Thoracic aorta (tissue), 2 donors: ENCODE results near the gene REC8. TPM values are rescaled to one million over a fixed set of nuclear protein-coding genes. Genes with fewer than 3 reads are reported as not detected.

Source experiments
- ATAC-seq: fragments of 150-250 bp; one replicate; pipeline ENCODE4 v1.8.0; 2017; ENCODE audit warnings: low read depth; ENCODE audit not compliant: insufficient number of reproducible peaks, low FRiP score
- DNase-seq: peaks from one replicate; pipeline ENCODE4 v3.0.0-alpha.2; 2020; ENCODE audit warnings: low spot score
- H3K27ac ChIP-seq, 2 donors: fragments of 200-600 bp; sonication (generic); 1 replicate in 1 of 2; 2 replicates in 1 of 2; pipeline ENCODE4 v1.5.1; 2016; ENCODE audit warnings: mild to moderate bottlenecking in 2 of 2, moderate library complexity in 2 of 2
- H3K27me3 ChIP-seq: fragments of 200-600 bp; sonication (generic); replicated peaks from 2 replicates; pipeline ENCODE4 v1.6.0; 2016; ENCODE audit warnings: mild to moderate bottlenecking; ENCODE audit not compliant: insufficient read depth
- H3K36me3 ChIP-seq: fragments of 200-600 bp; sonication (generic); one replicate; pipeline ENCODE4 v1.5.1; 2016
- H3K4me1 ChIP-seq, 2 donors: fragments of 200-600 bp; sonication (generic); 1 replicate in 1 of 2; 2 replicates in 1 of 2; pipeline versions ENCODE4 v1.5.1 to v1.6.0; 2016; ENCODE audit warnings: low read depth in 2 of 2, mild to moderate bottlenecking in 1 of 2; ENCODE audit not compliant: control insufficient read depth in 1 of 2
- H3K4me3 ChIP-seq: fragments of 200-600 bp; sonication (generic); 2 replicates; pipeline ENCODE4 v1.5.1; 2016; ENCODE audit warnings: mild to moderate bottlenecking
- H3K9me3 ChIP-seq: fragments of 200-600 bp; sonication (generic); 2 replicates; pipeline ENCODE4 v1.5.1; 2016
- total RNA-seq, 2 donors: library from RNA; depleted of rRNA; stranded (reverse); fragments of >200 nt; gene quantifications; one replicate each; pipeline versions ENCODE4 v1.1.0 to v1.2.3, GENCODE V29; 2016
- TF ChIP-seq, protein P1 (sequence below): fragments of 200-600 bp; sonication (generic); IDR thresholded peaks from one replicate; pipeline ENCODE4 v1.5.1; 2019; ENCODE audit warnings: antibody characterized with exemption

The REC8 gene
- total RNA-seq, 2 donors from 2014 or later = 13.1 to 23.6 TPM

GRCh38 chr14:24146453-24146977 lies 25.4 kb upstream of the REC8 start, which contains the start of gene PSME2:
PSME2 (minus strand) TSS chr14:24146610; CDS start chr14:24146581, 29 bp downstream.
- H3K4me1 ChIP-seq = peaks cover 18 to 36% of the 10 kb centered on the region in 2 donors
- peak within 1 kb of the TSS; percentile 87 to 88 for H3K27ac ChIP-seq
- TF ChIP-seq, protein P1, sequence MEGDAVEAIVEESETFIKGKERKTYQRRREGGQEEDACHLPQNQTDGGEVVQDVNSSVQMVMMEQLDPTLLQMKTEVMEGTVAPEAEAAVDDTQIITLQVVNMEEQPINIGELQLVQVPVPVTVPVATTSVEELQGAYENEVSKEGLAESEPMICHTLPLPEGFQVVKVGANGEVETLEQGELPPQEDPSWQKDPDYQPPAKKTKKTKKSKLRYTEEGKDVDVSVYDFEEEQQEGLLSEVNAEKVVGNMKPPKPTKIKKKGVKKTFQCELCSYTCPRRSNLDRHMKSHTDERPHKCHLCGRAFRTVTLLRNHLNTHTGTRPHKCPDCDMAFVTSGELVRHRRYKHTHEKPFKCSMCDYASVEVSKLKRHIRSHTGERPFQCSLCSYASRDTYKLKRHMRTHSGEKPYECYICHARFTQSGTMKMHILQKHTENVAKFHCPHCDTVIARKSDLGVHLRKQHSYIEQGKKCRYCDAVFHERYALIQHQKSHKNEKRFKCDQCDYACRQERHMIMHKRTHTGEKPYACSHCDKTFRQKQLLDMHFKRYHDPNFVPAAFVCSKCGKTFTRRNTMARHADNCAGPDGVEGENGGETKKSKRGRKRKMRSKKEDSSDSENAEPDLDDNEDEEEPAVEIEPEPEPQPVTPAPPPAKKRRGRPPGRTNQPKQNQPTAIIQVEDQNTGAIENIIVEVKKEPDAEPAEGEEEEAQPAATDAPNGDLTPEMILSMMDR = no peak

DNA sequence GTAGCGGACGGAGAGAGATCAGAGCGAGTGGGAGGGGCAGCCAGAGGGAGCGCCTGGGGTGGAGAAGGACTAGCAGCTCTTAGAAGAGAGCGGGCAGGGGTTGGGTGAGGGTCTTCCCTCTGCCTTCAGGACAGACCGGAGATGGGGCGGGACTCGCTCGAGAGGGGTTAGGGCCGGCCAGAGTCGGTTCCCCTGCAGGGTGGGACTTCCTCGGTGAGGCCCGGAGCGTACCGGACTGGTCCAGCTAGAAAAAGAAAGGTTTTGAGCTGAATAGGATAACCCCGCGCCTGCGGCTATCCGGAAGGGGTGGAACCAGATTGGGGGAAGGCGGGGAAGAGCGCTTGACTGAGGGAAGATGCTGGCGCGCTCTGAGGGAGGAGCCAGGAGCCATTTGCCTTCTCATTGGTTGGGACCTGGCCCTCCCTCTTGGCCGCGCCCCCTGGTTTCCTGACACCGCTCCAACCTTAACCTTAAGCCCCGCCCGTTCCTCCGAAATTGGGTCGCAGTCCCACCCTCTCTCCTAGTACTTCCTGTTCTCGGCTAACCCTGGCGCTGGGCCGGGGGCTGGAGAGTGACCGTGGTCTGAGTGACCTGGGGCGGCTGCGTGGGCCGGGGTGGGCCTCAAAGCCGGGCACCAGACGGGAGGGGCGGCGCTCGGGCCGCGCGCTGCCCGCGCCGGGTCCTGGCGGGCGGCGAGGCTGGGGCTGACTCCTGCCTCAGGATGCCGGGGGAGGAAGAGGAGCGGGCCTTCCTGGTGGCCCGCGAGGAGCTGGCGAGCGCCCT lies 24.7 kb upstream of the REC8 start, which contains the start of gene RNF31:
Gene RNF31, plus strand, starts transcription at position 521 of the 783 bp plus-strand sequence. Its CDS starts 201 bp downstream, at position 722.
- no peaks in the 10 kb centered on the region for H3K27me3 ChIP-seq

More at GRCh38 chr14:24146453-24146977, 25.4 kb upstream of the REC8 start, which contains the start of gene PSME2:
- Histone ChIP-seq H3K36me3 (peaks cover 22% of the 10 kb centered on the region), H3K27me3 (no peaks in the 10 kb centered on the region), H3K4me3 (peak within 1 kb of the TSS; percentile 92), H3K9me3 (no peaks in the 10 kb centered on the region)
- peak; percentile 88 for DNase-seq
- peak; percentile 65 for ATAC-seq

DNA sequence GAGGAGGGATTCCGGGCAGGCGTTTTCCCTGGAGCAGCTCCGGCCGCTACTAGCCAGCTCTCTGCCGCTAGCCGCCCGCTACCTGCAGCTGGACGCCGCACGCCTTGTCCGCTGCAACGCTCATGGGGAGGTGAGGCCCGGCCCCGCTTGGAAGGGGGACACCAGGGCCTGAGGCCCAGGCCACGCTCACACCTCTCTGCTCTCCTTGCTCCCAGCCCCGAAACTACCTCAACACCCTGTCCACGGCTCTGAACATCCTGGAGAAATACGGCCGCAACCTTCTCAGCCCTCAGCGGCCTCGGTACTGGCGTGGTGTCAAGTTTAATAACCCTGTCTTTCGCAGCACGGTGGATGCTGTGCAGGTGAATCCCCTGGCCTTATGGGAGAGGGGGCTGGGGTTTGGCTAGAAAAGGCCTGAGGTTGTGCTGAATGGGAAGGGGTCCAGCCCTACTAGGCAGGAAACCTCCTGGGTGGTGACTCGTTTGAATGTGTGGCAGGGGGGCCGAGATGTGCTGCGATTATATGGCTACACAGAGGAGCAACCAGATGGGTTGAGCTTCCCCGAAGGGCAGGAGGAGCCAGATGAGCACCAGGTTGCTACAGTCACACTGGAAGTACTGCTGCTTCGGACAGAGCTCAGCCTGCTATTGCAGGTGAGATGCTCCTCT lies 24.0 kb upstream of the REC8 start:
- no peak for ATAC-seq
- TF ChIP-seq, protein P1 = no peak

More for the DNA sequence above, 24.7 kb upstream of the REC8 start, which contains the start of gene RNF31:
- Histone ChIP-seq H3K9me3 (no peaks in the 10 kb centered on the region), H3K36me3 (peaks cover 26% of the 10 kb centered on the region), H3K4me1 (peaks cover 14 to 33% of the 10 kb centered on the region in 2 donors), H3K27ac (peak within 1 kb of the TSS; percentile 87 to 88), H3K4me3 (peak within 1 kb of the TSS; percentile 92)
- peak; percentile 91 for ATAC-seq
- TF ChIP-seq, protein P1 = no peak
- DNase-seq = peak; percentile 96

GRCh38 chr14:24149302-24149969 lies 22.4 kb upstream of the REC8 start:
- H3K27ac ChIP-seq = no peak overlapping the region
- H3K36me3 ChIP-seq = peaks cover 30% of the 10 kb centered on the region
- no peak for DNase-seq
- H3K4me1 ChIP-seq = peaks cover 13 to 30% of the 10 kb centered on the region in 2 donors
- no peaks in the 10 kb centered on the region for H3K27me3 ChIP-seq
- no peak for ATAC-seq
- H3K4me3 ChIP-seq = no peak overlapping the region
- H3K9me3 ChIP-seq = no peaks in the 10 kb centered on the region
- TF ChIP-seq, protein P1 = no peak

More for the DNA sequence above, 24.0 kb upstream of the REC8 start:
- Histone ChIP-seq H3K27me3 (no peaks in the 10 kb centered on the region), H3K27ac (peak overlapping the region; percentile 87 to 88), H3K9me3 (no peaks in the 10 kb centered on the region), H3K4me1 (peaks cover 13 to 30% of the 10 kb centered on the region in 2 donors), H3K36me3 (peaks cover 26% of the 10 kb centered on the region), H3K4me3 (peak overlapping the region; percentile 92)
- DNase-seq = no peak
